GM12878 (cell line): Measurements from ENCODE around the gene TXNDC5. TPM values are rescaled to one million over a fixed set of nuclear protein-coding genes. Genes with fewer than 3 reads are reported as not detected.

ENCODE experiments used
- ATAC-seq: fragments of 200-7000 bp; cut with Tn5 transposase; 3 replicates; pipeline ENCODE4 v1.9.1; 2020; ENCODE audit warnings: mild to moderate bottlenecking, moderate library complexity
- BruUV-seq: library from RNA; stranded (reverse); fragments of 400-500 nt; replicated peaks from 2 replicates; lab custom pipeline; 2021; lab: Mats Ljungman, UMichigan
- CTCF ChIA-PET: fragments of 300-600 bp; sonication (Branson Sonifier 250); formaldehyde crosslinking; extraction: SDS; loops from one replicate; lab custom pipeline; 2021; ENCODE audit warnings: inconsistent platforms; lab: Yijun Ruan, JAX
- POLR2A ChIA-PET: fragments of 350-600 bp; formaldehyde crosslinking; extraction: SDS; loops from one replicate; lab custom pipeline; 2021; ENCODE audit warnings: inconsistent platforms; lab: Charles Lee
- RAD21 ChIA-PET: fragments of 300-600 bp; sonication (Branson Sonifier 250); formaldehyde crosslinking; loops from one replicate; lab custom pipeline; 2023; ENCODE audit warnings: antibody characterized with exemption; ENCODE audit not compliant: unreplicated experiment; lab: Charles Lee
- SMC1A ChIA-PET: fragments of 300-600 bp; sonication (Branson Sonifier 250); formaldehyde crosslinking; loops from one replicate; lab custom pipeline; 2023; ENCODE audit not compliant: unreplicated experiment, uncharacterized antibody; lab: Charles Lee
- DNase-seq: peaks from one replicate; pipeline ENCODE4 v3.0.0-alpha.2; 2011; ENCODE audit warnings: low read depth, low spot score
- FAIRE-seq: peaks from 3 replicates; lab custom pipeline; 2011; peaks lifted over from hg19 to GRCh38; lab: Jason Lieb, UNC
- H2AFZ ChIP-seq: 2 replicates; pipeline ENCODE4 v1.6.0; 2011; ENCODE audit warnings: low read depth, low read length, control low read depth; ENCODE audit not compliant: control insufficient read depth
- H3K27ac ChIP-seq: 2 replicates; pipeline ENCODE4 v1.5.1; 2011; ENCODE audit warnings: control low read depth; ENCODE audit not compliant: control insufficient read depth, insufficient read depth
- H3K27me3 ChIP-seq, 2 experiments: replicated peaks in 1 of 2; 2 replicates each; pipeline versions ENCODE4 v1.6.0 to v1.6.1; 2011; ENCODE audit warnings: low read length in 1 of 2; ENCODE audit not compliant: control insufficient read depth in 2 of 2, insufficient read depth in 2 of 2
- H3K36me3 ChIP-seq, 2 experiments: 2 replicates each; pipeline ENCODE4 v1.5.1; 2011; ENCODE audit warnings: low read length in 1 of 2; ENCODE audit not compliant: control insufficient read depth in 2 of 2, insufficient read depth in 2 of 2
- H3K4me1 ChIP-seq: 2 replicates; pipeline ENCODE4 v1.6.1; 2011; ENCODE audit warnings: mild to moderate bottlenecking, low read length, moderate library complexity, mixed read lengths; ENCODE audit not compliant: control insufficient read depth, insufficient read depth
- H3K4me2 ChIP-seq: 2 replicates; pipeline ENCODE4 v1.6.0; 2011; ENCODE audit warnings: control low read depth; ENCODE audit not compliant: control insufficient read depth, insufficient read depth
- H3K4me3 ChIP-seq: fragments of 200-600 bp; sonication (generic); 2 replicates; pipeline ENCODE4 v1.5.1; 2016
- H3K79me2 ChIP-seq: 2 replicates; pipeline ENCODE4 v1.6.0; 2011; ENCODE audit warnings: low read length; ENCODE audit not compliant: control insufficient read depth, insufficient read depth
- H3K9ac ChIP-seq: 2 replicates; pipeline ENCODE4 v1.8.0; 2011; ENCODE audit warnings: low read length, control low read depth, mixed read lengths; ENCODE audit not compliant: control insufficient read depth, insufficient read depth
- H3K9me3 ChIP-seq: replicated peaks from 3 replicates; pipeline ENCODE4 v1.5.1; 2011; ENCODE audit warnings: mild to moderate bottlenecking, low read length; ENCODE audit not compliant: control insufficient read depth, insufficient read depth
- H4K20me1 ChIP-seq: 2 replicates; pipeline ENCODE4 v1.6.0; 2011; ENCODE audit not compliant: control insufficient read depth, insufficient read depth
- WGBS: methylation state at CpG from one replicate; pipeline ENCODE4 v1.1.6; 2016; ENCODE audit warnings: low lambda C conversion rate; ENCODE audit not compliant: insufficient replicate concordance, insufficient coverage; ENCODE audit errors: missing lambda C conversion rate; 5-methylcytosine and 5-hydroxymethylcytosine counted together
- in situ Hi-C: fragments of 300-500 bp; cut with MboI; formaldehyde crosslinking; loops from 9 replicates; pipeline ENCODE4 v1.14.3; 2018; ENCODE audit warnings: mixed read lengths
- intact Hi-C: fragments of 100-400 bp; cut with micrococcal nuclease; formaldehyde crosslinking; loops from one replicate; pipeline ENCODE4 v1.14.2; 2022; ENCODE audit not compliant: unreplicated experiment
- polyA plus RNA-seq, 11 experiments: library from polyadenylated mRNA; depleted of rRNA in 4 of 11; unstranded in 6 of 11; stranded (reverse) in 5 of 11; fragments of >200 nt; fragmentation: Nextera tagmentation in 4 of 11; fragmentation: Illumina TruSeq in 1 of 11; extraction: Ambion mirVana in 4 of 11; extraction: Trizol in 1 of 11; gene quantifications; 1 replicate in 1 of 11; 2 replicates in 10 of 11; pipeline versions ENCODE4 v1.2.1 to v1.2.3, GENCODE V29; 2011 to 2016; ENCODE audit warnings: inconsistent platforms in 2 of 11, missing spikeins in 2 of 11, low read depth in 1 of 11
- total RNA-seq, 4 experiments: library from RNA; depleted of rRNA in 3 of 4; stranded (reverse); fragments of >200 nt in 3 of 4; fragmentation: Illumina TruSeq in 1 of 4; extraction: Trizol in 1 of 4; gene quantifications; 2 replicates each; pipeline versions ENCODE4 v1.2.1 to v1.2.3, GENCODE V29; 2013 to 2021
- TF ChIP-seq, protein P1 (sequence below): IDR thresholded peaks from 2 replicates; pipeline ENCODE4 v1.6.1; 2012; ENCODE audit warnings: low read depth, low read length, improper control_type of control experiment
- TF ChIP-seq, protein P2 (sequence below): fragments of 450-650 bp; IDR thresholded peaks from 2 replicates; pipeline ENCODE4 v1.6.1; 2017; ENCODE audit warnings: mild to moderate bottlenecking, moderate library complexity

Gene TXNDC5
- total and polyA plus RNA-seq, 10 of the 15 experiments (the other 5 are each of a cell fraction or from before 2014, with no cell fraction given): 7.2 to 181 (median 132) TPM

- no peaks in the 10 kb centered on the region for H3K27me3 ChIP-seq
- ATAC-seq (no peak), FAIRE-seq (no peak), DNase-seq (no peak)
- no peaks in the 10 kb centered on the region for H4K20me1 ChIP-seq
- no peak overlapping the region for H2AFZ ChIP-seq
- ChIA-PET POLR2A (interaction anchor here (0.7 kb wide), 1 partner anchor 9 kb away, joined by 3 read pairs; no protein-coding TSS in a partner anchor), RAD21 (no interaction called here), CTCF (interaction anchor here (0.7 to 1.1 kb wide), 3 partner anchors 20 to 59 kb away, joined by 3 read pairs; no protein-coding TSS in a partner anchor), SMC1A (interaction anchor here (0.8 kb wide), 1 partner anchor 20 kb away, joined by 4 read pairs; no protein-coding TSS in a partner anchor)
- no peak overlapping the region for H3K9ac ChIP-seq
- in situ Hi-C loops: loop anchor here (5.0 kb wide), 1 partner anchor 43 kb away; no protein-coding TSS in a partner anchor
- peaks cover 13% of the 10 kb centered on the region for H3K9me3 ChIP-seq
- 67% methylated on average over 4 of the region's 4 CpGs for WGBS
- H3K4me2 ChIP-seq: no peak overlapping the region
- no peaks in the 10 kb centered on the region for H3K36me3 ChIP-seq
- H3K79me2 ChIP-seq: no peaks in the 10 kb centered on the region
- no peak overlapping the region for H3K4me3 ChIP-seq
- H3K27ac ChIP-seq: no peak overlapping the region
- peaks cover 16% of the 10 kb centered on the region for H3K4me1 ChIP-seq
- no TSS peak for BruUV-seq
- TF ChIP-seq, protein P1, sequence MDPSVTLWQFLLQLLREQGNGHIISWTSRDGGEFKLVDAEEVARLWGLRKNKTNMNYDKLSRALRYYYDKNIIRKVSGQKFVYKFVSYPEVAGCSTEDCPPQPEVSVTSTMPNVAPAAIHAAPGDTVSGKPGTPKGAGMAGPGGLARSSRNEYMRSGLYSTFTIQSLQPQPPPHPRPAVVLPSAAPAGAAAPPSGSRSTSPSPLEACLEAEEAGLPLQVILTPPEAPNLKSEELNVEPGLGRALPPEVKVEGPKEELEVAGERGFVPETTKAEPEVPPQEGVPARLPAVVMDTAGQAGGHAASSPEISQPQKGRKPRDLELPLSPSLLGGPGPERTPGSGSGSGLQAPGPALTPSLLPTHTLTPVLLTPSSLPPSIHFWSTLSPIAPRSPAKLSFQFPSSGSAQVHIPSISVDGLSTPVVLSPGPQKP: no peak
- TF ChIP-seq, protein P2, sequence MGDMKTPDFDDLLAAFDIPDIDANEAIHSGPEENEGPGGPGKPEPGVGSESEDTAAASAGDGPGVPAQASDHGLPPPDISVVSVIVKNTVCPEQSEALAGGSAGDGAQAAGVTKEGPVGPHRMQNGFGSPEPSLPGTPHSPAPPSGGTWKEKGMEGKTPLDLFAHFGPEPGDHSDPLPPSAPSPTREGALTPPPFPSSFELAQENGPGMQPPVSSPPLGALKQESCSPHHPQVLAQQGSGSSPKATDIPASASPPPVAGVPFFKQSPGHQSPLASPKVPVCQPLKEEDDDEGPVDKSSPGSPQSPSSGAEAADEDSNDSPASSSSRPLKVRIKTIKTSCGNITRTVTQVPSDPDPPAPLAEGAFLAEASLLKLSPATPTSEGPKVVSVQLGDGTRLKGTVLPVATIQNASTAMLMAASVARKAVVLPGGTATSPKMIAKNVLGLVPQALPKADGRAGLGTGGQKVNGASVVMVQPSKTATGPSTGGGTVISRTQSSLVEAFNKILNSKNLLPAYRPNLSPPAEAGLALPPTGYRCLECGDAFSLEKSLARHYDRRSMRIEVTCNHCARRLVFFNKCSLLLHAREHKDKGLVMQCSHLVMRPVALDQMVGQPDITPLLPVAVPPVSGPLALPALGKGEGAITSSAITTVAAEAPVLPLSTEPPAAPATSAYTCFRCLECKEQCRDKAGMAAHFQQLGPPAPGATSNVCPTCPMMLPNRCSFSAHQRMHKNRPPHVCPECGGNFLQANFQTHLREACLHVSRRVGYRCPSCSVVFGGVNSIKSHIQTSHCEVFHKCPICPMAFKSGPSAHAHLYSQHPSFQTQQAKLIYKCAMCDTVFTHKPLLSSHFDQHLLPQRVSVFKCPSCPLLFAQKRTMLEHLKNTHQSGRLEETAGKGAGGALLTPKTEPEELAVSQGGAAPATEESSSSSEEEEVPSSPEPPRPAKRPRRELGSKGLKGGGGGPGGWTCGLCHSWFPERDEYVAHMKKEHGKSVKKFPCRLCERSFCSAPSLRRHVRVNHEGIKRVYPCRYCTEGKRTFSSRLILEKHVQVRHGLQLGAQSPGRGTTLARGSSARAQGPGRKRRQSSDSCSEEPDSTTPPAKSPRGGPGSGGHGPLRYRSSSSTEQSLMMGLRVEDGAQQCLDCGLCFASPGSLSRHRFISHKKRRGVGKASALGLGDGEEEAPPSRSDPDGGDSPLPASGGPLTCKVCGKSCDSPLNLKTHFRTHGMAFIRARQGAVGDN: no peak
- intact Hi-C loops: no loop called here
Observed at GRCh38 chr6:7960141-7960540, 49.6 kb upstream of the TXNDC5 start.
